ENCODE measurements around the gene KRTAP5-11. TPM values are rescaled to one million over a fixed set of nuclear protein-coding genes. Genes with fewer than 3 reads are reported as not detected.
"Not testable (repeated sequence)": the region's sequence is repeated elsewhere in the genome, so short reads cannot be mapped to it uniquely, and the experiment has no call there.

The KRTAP5-11 gene
- total and polyA plus RNA-seq, 2 of the 4 experiments (the other 2 are of a cell fraction) = not detected

- H4K8ac ChIP-seq (ENCODE audit: low read depth in 2 of 2, low read length in 2 of 2); H3K56ac ChIP-seq (ENCODE audit: extremely low read depth, insufficient read depth, low read length); H3K9me3 ChIP-seq (ENCODE audit: control insufficient read depth, insufficient read depth, low read length); H4K91ac ChIP-seq (ENCODE audit: insufficient read depth, low read depth, low read length); DNase-seq; H2BK5ac ChIP-seq (ENCODE audit: low read depth, low read length, poor library complexity, severe bottlenecking); H4K20me1 ChIP-seq (ENCODE audit: insufficient read depth, low read length); H2BK20ac ChIP-seq (ENCODE audit: low read depth, low read length); intact Hi-C loops (cut with micrococcal nuclease); H3K36me3 ChIP-seq (ENCODE audit: control insufficient read depth, insufficient read depth, low read length); H3K4me2 ChIP-seq (ENCODE audit: low read depth, low read length); POLR2A ChIA-PET (ENCODE audit: unreplicated experiment); H4K5ac ChIP-seq (ENCODE audit: low read depth, low read length); H3K9ac ChIP-seq (ENCODE audit: low read depth, low read length); H2AK9ac ChIP-seq (replicated peaks; ENCODE audit: low read depth, low read length, poor library complexity); H3K27me3 ChIP-seq (ENCODE audit: control insufficient read depth, insufficient read depth, low read length); in situ Hi-C loops (cut with MboI; ENCODE audit: low sequenced_read_pairs); dilution Hi-C loops (cut with HindIII; ENCODE audit: low sequenced_read_pairs, unreplicated experiment); H3K18ac ChIP-seq (ENCODE audit: low read depth, low read length); H2BK120ac ChIP-seq (ENCODE audit: low read depth, low read length); ATAC-seq (ENCODE audit: low read depth); H2AFZ ChIP-seq (replicated peaks; ENCODE audit: low read length, poor library complexity); H3K79me1 ChIP-seq (ENCODE audit: low read depth in 1 of 2, low read length in 2 of 2); H3K14ac ChIP-seq (replicated peaks; ENCODE audit: low read depth, low read length); H3K9me1 ChIP-seq (ENCODE audit: insufficient read depth, low read length); H3K4ac ChIP-seq (ENCODE audit: low read depth, low read length); BruUV-seq (replicated peaks); H2BK15ac ChIP-seq (ENCODE audit: low read depth, low read length); CTCF ChIA-PET; H3K4me1 ChIP-seq (ENCODE audit: control insufficient read depth, insufficient read depth, low read length); H3K27ac ChIP-seq (ENCODE audit: insufficient read depth, low read length); H3K4me3 ChIP-seq (ENCODE audit: insufficient read depth, low read depth, low read length); H2AK5ac ChIP-seq (ENCODE audit: low read depth, low read length); H3K23ac ChIP-seq (ENCODE audit: low read depth, low read length): not testable (repeated sequence)
- no CpG with 5 or more reads among the region's 5 CpGs for WGBS, 2 experiments (ENCODE audit: extremely low coverage in 2 of 2, insufficient read length in 1 of 2)
Observed at GRCh38 chr11:71585673-71586072, 3.0 kb upstream of the KRTAP5-11 start.

- H3K4me2 ChIP-seq (ENCODE audit: low read depth, low read length); H3K23ac ChIP-seq (ENCODE audit: low read depth, low read length); H2BK20ac ChIP-seq (ENCODE audit: low read depth, low read length); H3K4me3 ChIP-seq (ENCODE audit: insufficient read depth, low read depth, low read length); H4K20me1 ChIP-seq (ENCODE audit: insufficient read depth, low read length); POLR2A ChIA-PET (ENCODE audit: unreplicated experiment); H2AFZ ChIP-seq (replicated peaks; ENCODE audit: low read length, poor library complexity); BruUV-seq (replicated peaks); H3K18ac ChIP-seq (ENCODE audit: low read depth, low read length); H3K4ac ChIP-seq (ENCODE audit: low read depth, low read length); H3K4me1 ChIP-seq (ENCODE audit: control insufficient read depth, insufficient read depth, low read length); H2BK5ac ChIP-seq (ENCODE audit: low read depth, low read length, poor library complexity, severe bottlenecking); H3K27me3 ChIP-seq (ENCODE audit: control insufficient read depth, insufficient read depth, low read length); H3K9ac ChIP-seq (ENCODE audit: low read depth, low read length); in situ Hi-C loops (cut with MboI; ENCODE audit: low sequenced_read_pairs); H3K14ac ChIP-seq (replicated peaks; ENCODE audit: low read depth, low read length); H4K8ac ChIP-seq (ENCODE audit: low read depth in 2 of 2, low read length in 2 of 2); H3K79me1 ChIP-seq (ENCODE audit: low read depth in 1 of 2, low read length in 2 of 2); H4K5ac ChIP-seq (ENCODE audit: low read depth, low read length); H4K91ac ChIP-seq (ENCODE audit: insufficient read depth, low read depth, low read length); H2BK15ac ChIP-seq (ENCODE audit: low read depth, low read length); ATAC-seq (ENCODE audit: low read depth); H3K36me3 ChIP-seq (ENCODE audit: control insufficient read depth, insufficient read depth, low read length); H2AK9ac ChIP-seq (replicated peaks; ENCODE audit: low read depth, low read length, poor library complexity); CTCF ChIA-PET; H3K27ac ChIP-seq (ENCODE audit: insufficient read depth, low read length); H3K9me1 ChIP-seq (ENCODE audit: insufficient read depth, low read length); H2AK5ac ChIP-seq (ENCODE audit: low read depth, low read length); DNase-seq; H3K56ac ChIP-seq (ENCODE audit: extremely low read depth, insufficient read depth, low read length); dilution Hi-C loops (cut with HindIII; ENCODE audit: low sequenced_read_pairs, unreplicated experiment); H2BK120ac ChIP-seq (ENCODE audit: low read depth, low read length); H3K9me3 ChIP-seq (ENCODE audit: control insufficient read depth, insufficient read depth, low read length); intact Hi-C loops (cut with micrococcal nuclease): not testable (repeated sequence)
- no CpG with 5 or more reads among the region's 2 CpGs for WGBS, 2 experiments (ENCODE audit: extremely low coverage in 2 of 2, insufficient read length in 1 of 2)
Observed at GRCh38 chr11:71582969-71583368, 294 bp upstream of the KRTAP5-11 start.

Data from IMR-90 (cell line).